Stimulated activated naive B cell treated with anti-CD40 and anti-IgM and Interleukin-4, amounts not matched to agents 10 μg/mL and 1 μg/mL and 100 μg/mL, for 72 hours (primary cell): ENCODE results near the gene PGS1.

Experiments used
- ATAC-seq, 2 donors: fragments of 150-1000 bp; cut with Tn5 transposase; replicated peaks; 2 replicates each; pipeline ENCODE4 v1.10.0; 2021; ENCODE audit warnings: moderate library complexity in 1 of 2
- DNase-seq: peaks from one replicate; pipeline ENCODE4 v3.0.0; 2021
- H3K27ac Mint-ChIP-seq: one replicate; pipeline ENCODE4 v1.8.0; 2022; ENCODE audit warnings: mild to moderate bottlenecking, mixed read lengths
- H3K27me3 Mint-ChIP-seq, 2 donors: one replicate each; pipeline ENCODE4 v1.8.0; 2022; ENCODE audit warnings: mixed read lengths in 2 of 2
- H3K36me3 Mint-ChIP-seq, 2 donors: one replicate each; pipeline ENCODE4 v1.8.0; 2022; ENCODE audit warnings: mixed read lengths in 2 of 2, mild to moderate bottlenecking in 1 of 2
- H3K4me1 Mint-ChIP-seq, 2 donors: one replicate each; pipeline ENCODE4 v1.8.0; 2022; ENCODE audit warnings: mixed read lengths in 2 of 2, mild to moderate bottlenecking in 1 of 2
- H3K4me3 Mint-ChIP-seq, 2 donors: one replicate each; pipeline ENCODE4 v1.8.0; 2022; ENCODE audit warnings: mild to moderate bottlenecking in 2 of 2, mixed read lengths in 2 of 2, moderate library complexity in 1 of 2
- H3K9me3 Mint-ChIP-seq, 2 donors: one replicate each; pipeline ENCODE4 v1.8.0; 2022; ENCODE audit warnings: mixed read lengths in 2 of 2, mild to moderate bottlenecking in 1 of 2

PGS1 gene

DNA sequence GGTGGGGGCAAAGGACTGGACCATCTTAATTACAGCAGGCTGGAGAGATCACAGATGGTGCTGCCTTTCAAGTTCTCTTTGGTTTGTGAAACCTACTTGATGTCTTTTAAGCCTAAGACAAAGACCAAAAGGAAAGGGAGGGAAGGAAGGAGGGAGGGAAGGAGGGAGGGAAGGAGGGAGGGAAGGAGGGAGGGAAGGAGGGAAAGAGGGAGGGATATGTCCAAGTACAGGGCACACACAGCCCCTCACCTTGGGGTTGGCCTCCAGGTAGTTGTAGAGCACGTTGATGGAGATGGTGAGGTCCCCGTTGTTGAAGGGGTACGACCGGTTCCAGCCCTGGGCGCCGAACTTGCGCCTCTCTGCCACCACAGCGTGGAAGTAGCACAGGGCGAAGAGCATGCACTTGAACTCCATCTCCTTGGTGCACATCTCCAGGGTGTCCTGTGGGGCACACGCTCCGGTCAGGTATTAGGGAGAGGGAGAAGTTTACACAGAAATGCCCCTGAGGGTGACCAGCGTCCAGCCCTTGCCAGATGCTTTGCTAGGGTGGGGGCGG, 55.4 kb downstream of the PGS1 start:
- peaks cover 3 to 4% of the 10 kb centered on the region in 2 donors for H3K9me3 Mint-ChIP-seq
- H3K4me1 Mint-ChIP-seq, result peaks cover 4 to 11% of the 10 kb centered on the region in 2 donors
- ATAC-seq (no peak), DNase-seq (no peak)
- no peak overlapping the region for H3K27ac Mint-ChIP-seq
- H3K27me3 Mint-ChIP-seq, result peaks cover 5 to 7% of the 10 kb centered on the region in 2 donors
- H3K4me3 Mint-ChIP-seq, result no peak overlapping the region
- H3K36me3 Mint-ChIP-seq, result peaks cover 16 to 26% of the 10 kb centered on the region in 2 donors

DNA sequence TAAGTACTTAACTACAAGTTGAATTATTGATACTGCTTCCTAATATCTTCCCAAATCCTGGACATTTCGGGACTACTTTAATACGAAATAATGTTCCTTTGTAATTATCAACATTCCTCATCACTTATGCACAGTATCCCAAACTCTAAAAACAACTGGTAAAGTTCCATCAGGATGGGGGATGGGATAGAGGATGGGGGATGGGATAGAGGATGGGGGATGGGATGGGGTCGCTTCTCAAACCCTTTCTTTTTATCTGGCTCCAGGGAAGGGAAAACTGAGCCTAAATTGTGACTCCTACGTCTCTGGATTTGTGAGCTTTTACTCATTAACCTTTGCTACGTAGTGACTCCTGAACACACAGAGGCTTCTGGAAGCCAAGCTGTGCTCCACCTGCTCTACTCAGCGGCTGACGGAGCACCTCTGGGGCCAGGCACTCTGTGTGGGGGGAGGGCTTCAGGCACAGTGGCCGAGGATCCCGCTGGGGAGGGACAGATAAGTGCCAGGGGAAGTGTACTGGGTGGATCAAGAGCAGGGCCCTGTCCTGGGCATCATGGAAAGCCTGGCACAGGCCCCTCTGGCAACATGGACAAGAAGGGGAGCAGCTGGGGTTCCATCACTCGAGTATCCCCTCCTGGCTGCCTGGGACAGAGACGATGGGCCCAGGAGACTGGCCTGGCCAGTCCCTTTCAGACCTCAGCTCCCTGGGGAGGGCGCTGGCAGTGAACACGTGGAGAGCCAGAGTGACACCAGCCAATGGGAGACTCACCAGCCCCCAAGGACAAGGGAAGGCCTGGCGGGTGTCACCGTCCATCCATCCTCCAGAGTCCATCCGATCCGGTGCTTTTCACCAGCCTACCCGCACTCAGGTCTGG, 56.2 kb downstream of the PGS1 start:
- H3K9me3 Mint-ChIP-seq, result peaks cover 3 to 4% of the 10 kb centered on the region in 2 donors
- H3K36me3 Mint-ChIP-seq, result peaks cover 12 to 21% of the 10 kb centered on the region in 2 donors
- H3K4me1 Mint-ChIP-seq, result peaks cover 3 to 11% of the 10 kb centered on the region in 2 donors
- H3K4me3 Mint-ChIP-seq, result no peak overlapping the region
- no peak for ATAC-seq
- H3K27me3 Mint-ChIP-seq, result peaks cover 5 to 7% of the 10 kb centered on the region in 2 donors
- DNase-seq, result no peak
- H3K27ac Mint-ChIP-seq, result peak overlapping the region; percentile 68

DNA sequence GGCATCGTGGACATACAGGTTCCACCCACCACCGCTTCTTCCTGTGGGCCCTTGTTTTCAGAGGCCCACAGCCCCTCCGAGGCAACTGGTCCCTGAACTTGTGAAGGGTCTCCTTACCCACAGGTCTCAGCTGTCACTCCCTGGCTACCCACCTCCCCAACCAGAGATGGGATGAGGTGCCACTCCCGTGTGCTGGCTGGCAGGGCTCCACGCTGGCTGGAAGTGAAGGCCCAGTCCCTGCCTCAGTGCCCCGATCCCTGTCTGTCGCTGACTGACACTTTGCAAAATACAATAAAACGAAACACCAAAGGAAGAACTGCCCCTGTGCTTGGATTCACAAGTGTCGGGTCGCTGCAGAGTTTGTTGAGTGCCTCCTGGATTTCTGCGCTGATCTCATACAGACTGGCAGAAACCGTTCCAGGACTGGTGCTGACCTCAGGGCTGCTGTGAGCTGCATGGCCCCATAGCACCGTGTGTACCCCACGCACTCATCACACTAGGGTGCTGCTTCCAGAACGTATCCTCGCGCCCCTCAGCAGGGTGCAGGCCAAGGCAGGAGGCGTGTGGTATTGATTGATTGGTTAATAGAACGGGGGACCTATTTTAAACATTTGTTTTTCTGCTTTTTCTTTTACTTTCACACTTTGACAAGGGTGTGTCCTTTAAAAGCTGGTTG, 57.0 kb downstream of the PGS1 start:
- peaks cover 5 to 7% of the 10 kb centered on the region in 2 donors for H3K27me3 Mint-ChIP-seq

DNA sequence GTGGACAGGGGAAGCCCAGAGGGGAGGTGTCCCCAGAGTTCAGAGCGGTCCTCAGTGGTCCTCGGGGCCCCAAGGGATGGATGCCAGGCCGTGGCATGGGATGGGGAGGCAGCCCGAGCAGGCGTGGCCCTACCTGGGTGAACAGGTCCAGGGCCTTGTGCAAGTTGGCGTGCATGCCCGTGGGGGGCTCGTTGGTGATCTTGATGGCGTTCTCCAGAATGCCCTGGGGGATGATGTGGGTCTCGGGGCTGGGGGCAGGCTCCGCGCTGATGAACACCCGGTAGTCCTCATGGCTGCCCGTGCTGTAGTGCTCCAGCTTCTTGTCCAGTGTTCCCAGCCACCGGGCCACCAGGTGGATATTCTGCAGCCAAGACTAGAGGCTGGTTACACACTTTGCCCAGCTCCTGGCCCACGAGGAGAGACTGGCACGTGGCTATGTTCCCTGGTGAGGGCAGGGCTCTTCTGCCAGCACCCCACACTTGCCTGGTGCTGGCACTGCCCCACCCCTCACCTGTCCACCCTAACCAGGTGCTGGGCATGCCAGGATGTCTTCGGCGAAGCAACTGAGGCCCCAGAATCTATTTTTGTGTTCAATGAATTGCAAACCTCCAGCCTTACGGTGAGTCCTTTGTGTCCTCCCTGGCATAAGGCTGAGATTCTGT, 59.2 kb downstream of the PGS1 start:
- Mint-ChIP-seq H3K4me3 (peak overlapping the region; percentile 41 to 72), H3K27ac (peak overlapping the region; percentile 84), H3K36me3 (peaks cover 7 to 9% of the 10 kb centered on the region in 2 donors), H3K4me1 (peaks cover 2 to 11% of the 10 kb centered on the region in 2 donors), H3K27me3 (peaks cover 5 to 7% of the 10 kb centered on the region in 2 donors), H3K9me3 (peaks cover 3 to 4% of the 10 kb centered on the region in 2 donors)
- DNase-seq (no peak), ATAC-seq (no peak)

More for the DNA sequence above, 57.0 kb downstream of the PGS1 start:
- H3K36me3 Mint-ChIP-seq, result peaks cover 8 to 14% of the 10 kb centered on the region in 2 donors
- DNase-seq (no peak), ATAC-seq (no peak)
- H3K4me3 Mint-ChIP-seq, result no peak overlapping the region
- peaks cover 3 to 4% of the 10 kb centered on the region in 2 donors for H3K9me3 Mint-ChIP-seq
- no peak overlapping the region for H3K27ac Mint-ChIP-seq
- H3K4me1 Mint-ChIP-seq, result peaks cover 2 to 11% of the 10 kb centered on the region in 2 donors

DNA sequence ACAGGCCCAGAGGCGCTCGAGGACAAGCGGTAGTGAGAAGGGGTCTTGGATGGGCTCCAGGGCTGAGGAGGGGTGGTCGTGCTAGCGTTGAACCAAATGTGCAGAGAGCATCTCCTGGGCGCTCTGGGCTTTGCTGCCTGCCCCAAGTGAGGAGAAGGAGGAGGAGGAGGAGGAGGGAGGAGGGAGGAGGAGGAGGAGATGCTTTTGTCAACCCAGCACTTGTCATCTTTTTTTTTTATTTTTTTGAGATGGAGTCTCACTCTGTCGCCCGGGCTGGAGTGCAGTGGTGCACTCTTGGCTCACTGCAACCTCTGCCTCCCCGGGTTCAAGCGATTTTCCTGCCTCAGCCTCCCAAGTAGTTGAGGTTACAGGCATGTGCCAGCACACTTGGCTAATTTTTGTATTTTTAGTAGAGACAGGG, 59.8 kb downstream of the PGS1 start:
- Mint-ChIP-seq H3K27ac (peak overlapping the region; percentile 84), H3K27me3 (peaks cover 5 to 7% of the 10 kb centered on the region in 2 donors), H3K4me1 (peaks cover 2 to 11% of the 10 kb centered on the region in 2 donors), H3K36me3 (peaks cover 7 to 9% of the 10 kb centered on the region in 2 donors), H3K9me3 (peaks cover 3 to 4% of the 10 kb centered on the region in 2 donors), H3K4me3 (peak overlapping the region in 1 of 2 donors; percentile 72)
- ATAC-seq, result peak; percentile 43 to 46
- DNase-seq, result no peak

DNA sequence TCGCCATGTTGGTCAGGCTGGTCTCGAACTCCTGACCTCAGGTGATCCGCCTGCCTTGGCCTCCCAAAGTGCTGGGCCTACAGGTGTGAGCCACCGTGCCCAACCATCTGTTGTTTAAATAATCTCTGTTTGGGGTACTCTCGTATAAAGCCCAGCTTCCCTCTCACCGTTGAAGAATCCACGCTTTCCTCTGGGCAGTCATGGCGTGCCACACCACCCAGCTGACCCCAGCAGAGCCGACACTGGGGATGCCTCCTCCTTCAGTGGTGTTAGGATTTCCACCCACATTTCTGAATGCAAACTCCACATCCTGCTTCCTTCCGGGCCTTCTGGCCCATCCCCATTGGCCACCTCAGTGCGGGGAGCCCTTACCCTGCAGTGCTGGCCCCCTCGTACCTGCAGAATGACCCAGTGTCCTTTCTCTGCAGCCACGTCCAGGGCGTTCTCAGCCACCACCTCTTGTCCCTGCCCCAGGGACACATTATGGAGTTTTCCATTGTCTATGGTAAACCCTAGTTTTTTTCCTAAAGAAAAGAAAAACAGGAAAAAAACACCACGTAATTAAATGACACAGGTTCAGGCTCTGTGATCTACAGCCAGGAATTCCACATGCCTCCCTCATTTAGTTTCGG, 60.4 kb downstream of the PGS1 start:
- peaks cover 7 to 9% of the 10 kb centered on the region in 2 donors for H3K36me3 Mint-ChIP-seq
- H3K4me3 Mint-ChIP-seq, result no peak overlapping the region
- ATAC-seq, result peak; percentile 10 to 29
- H3K9me3 Mint-ChIP-seq, result peaks cover 3 to 4% of the 10 kb centered on the region in 2 donors
- H3K27ac Mint-ChIP-seq, result no peak overlapping the region
- no peak for DNase-seq
- H3K4me1 Mint-ChIP-seq, result peaks cover 2 to 11% of the 10 kb centered on the region in 2 donors
- H3K27me3 Mint-ChIP-seq, result peaks cover 5 to 7% of the 10 kb centered on the region in 2 donors

DNA sequence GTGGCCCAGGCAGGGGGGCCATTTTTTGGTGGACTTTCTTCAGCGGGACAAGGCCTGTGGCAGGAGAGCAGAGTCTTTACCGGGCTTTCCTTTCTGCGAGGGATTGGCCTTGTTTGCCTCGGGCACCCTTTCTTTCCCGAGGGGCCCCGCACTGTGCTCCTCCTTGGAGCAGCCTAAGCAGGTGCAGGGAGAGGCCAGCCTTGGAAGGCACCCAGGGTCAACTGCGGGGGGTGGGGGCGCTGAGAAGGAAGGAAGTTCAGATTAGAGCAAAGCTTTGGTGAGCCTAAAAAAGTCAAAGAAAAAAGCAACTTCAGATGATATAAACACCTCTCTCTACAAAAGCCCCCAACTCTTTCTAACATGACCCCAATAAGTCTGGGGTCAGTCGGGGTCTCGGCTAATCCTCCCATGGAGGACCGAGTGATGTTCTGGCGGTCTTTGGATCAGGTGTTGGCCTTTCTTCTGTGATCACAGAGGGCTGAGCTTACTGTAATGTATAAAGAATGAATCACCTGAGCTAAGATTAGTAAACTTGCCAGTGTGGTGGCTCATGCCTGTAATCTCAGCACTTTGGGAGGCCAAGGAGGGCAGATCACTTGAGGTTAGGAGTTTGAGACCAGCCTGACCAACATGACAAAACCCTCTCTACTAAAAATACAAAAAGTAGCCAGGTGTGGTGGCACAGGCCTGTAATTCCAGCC, 63.0 kb downstream of the PGS1 start:
- Mint-ChIP-seq H3K9me3 (peaks cover 3 to 4% of the 10 kb centered on the region in 2 donors), H3K4me1 (peaks cover 2 to 5% of the 10 kb centered on the region in 2 donors), H3K27me3 (peaks cover 5 to 7% of the 10 kb centered on the region in 2 donors), H3K4me3 (no peak overlapping the region), H3K27ac (no peak overlapping the region), H3K36me3 (peaks cover 5 to 9% of the 10 kb centered on the region in 2 donors)
- ATAC-seq, result no peak
- DNase-seq, result no peak

DNA sequence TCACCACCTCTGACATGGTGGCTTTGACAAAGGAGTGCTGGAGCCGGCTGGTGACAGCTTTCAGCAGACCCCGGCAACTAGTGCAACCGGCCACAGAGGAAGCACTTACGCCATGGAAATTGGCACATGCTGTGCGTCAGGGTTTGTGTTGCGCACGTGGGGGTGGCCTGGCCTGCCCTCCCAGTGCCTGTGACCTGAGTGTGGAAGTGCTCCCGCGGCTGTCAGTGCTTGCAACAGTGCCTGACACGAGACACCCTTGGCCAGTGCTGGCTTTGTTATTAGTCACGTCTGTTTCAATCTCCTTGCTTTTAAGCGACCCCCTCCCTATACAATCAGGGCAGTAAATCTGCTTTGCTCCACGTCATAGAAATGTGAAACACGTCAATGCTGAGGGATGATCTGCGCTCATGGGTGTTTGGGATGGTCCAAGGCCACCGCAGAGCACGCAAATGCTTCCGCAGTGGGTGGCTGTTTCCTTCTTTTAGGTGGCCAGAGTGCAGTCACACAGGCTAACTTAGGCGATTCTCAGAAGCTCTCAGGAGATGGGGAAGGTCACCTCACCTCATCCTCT, 64.3 kb downstream of the PGS1 start:
- DNase-seq, result no peak
- no peak overlapping the region for H3K27ac Mint-ChIP-seq
- H3K27me3 Mint-ChIP-seq, result peaks cover 0 to 3% of the 10 kb centered on the region in 2 donors
- no peak for ATAC-seq
- H3K9me3 Mint-ChIP-seq, result peaks cover 3 to 4% of the 10 kb centered on the region in 2 donors
- H3K36me3 Mint-ChIP-seq, result peaks cover 5 to 9% of the 10 kb centered on the region in 2 donors
- H3K4me1 Mint-ChIP-seq, result peaks cover 0 to 2% of the 10 kb centered on the region in 2 donors
- H3K4me3 Mint-ChIP-seq, result no peak overlapping the region

DNA sequence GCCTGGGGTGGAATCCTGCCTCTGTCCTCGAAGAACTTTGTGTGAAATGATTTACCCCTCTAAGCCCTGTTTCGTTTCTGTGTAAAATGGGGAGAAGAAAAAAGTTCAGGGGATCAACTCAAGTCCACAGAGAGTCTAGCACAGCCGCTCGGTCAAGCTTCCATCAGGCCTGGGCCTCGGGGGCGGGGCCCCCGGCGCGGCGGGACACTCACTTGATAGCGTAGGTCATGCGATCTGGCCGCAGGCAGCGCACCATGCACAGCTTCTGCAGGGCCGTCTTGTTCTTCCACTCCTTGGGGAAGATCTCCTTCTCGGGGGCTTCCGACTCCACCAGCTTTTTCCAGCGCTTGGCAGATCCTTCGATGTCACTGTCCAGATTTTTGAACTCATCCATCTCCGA, 65.9 kb downstream of the PGS1 start:
- Mint-ChIP-seq H3K9me3 (no peaks in the 10 kb centered on the region), H3K4me1 (no peaks in the 10 kb centered on the region), H3K27ac (no peak overlapping the region), H3K27me3 (no peaks in the 10 kb centered on the region), H3K4me3 (no peak overlapping the region), H3K36me3 (no peaks in the 10 kb centered on the region)
- no peak for DNase-seq
- ATAC-seq, result no peak

DNA sequence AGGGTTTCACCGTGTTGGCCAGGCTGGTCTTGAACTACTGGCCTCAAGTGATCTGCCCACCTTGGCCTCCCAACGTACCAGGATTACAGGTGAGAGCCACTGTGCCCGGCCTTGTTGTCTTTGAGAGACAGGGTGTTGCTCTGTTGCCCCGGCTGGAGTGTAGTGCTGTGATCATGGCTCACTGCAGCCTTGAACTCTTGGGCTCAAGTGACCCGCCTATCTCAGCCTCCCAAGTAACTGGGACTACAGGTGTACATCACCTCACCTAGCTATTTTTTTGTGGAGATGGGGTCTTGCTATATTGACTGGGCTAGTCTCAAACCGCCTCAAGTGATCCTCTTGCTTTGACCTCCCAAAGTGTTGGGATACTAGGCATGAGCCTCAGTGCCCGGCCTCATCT, 68.4 kb downstream of the PGS1 start:
- no peak for ATAC-seq
- H3K4me3 Mint-ChIP-seq, result no peak overlapping the region
- no peaks in the 10 kb centered on the region for H3K36me3 Mint-ChIP-seq
- H3K27me3 Mint-ChIP-seq, result peaks cover 0 to 4% of the 10 kb centered on the region in 2 donors
- no peak overlapping the region for H3K27ac Mint-ChIP-seq
- no peak for DNase-seq
- peaks cover 9 to 11% of the 10 kb centered on the region in 2 donors for H3K4me1 Mint-ChIP-seq
- H3K9me3 Mint-ChIP-seq, result no peaks in the 10 kb centered on the region

DNA sequence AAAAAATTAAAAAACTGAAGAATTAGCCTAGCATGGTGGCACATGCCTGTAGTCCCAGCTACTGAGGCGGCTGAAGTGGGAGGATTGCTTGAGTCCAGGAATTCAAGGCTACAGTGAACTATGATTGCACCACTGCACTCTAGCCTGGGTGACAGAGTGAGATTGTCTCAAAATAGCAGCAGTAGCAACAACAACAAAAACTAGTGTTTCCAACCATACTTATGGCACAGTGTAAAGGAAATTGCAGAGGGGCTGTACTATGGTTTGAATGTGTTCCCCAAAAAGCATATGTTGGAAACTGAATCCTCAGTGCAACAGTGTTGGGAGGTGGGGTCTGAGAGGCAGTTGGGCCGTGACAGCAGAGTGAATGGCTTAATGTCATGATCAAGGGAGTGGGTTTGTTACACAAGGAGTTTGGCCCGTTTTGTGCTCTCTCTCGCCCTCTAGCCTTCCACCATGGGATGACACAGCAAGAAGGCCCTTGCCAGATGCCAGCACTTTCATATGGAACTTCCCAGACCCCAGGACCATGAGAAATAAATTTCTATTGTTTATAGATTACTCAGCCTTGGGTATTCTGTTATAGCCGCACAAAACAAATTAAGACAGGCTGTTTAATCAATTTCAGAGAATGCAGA, 70.0 kb downstream of the PGS1 start:
- H3K27ac Mint-ChIP-seq, result no peak overlapping the region
- H3K4me1 Mint-ChIP-seq, result peaks cover 11 to 12% of the 10 kb centered on the region in 2 donors

DNA sequence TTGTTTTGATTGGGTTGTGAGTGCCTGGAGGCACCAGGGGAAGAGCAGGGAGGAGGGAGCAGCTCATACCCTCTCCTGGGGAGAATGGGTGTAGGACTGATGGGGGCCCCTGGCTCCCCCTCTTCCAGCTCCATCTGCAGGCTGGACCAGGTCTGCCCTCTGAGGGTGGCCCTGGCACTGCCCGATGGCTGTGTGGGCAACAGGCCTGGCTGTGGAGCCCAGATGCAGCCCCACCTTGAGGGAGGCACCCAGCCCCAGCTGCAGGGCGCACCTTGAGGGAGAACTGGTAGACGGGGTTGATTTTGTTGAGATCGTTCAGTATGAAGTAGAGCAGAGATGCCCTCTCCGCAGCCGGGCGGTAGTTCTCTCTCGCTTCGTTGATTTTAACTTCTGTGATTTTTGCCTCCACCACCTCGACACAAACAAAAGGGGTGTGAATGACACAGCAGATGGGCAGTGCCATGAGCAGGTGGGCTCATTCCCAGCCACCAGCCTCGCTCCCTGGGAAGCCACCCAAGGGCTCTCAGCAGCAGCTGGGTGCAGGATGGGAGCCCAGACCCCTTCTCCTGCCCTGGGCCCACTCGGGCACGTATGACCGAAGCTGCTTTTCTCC, 71.6 kb downstream of the PGS1 start:
- Mint-ChIP-seq H3K4me1 (peaks cover 11 to 12% of the 10 kb centered on the region in 2 donors), H3K27ac (no peak overlapping the region), H3K9me3 (no peaks in the 10 kb centered on the region), H3K4me3 (no peak overlapping the region), H3K36me3 (no peaks in the 10 kb centered on the region), H3K27me3 (peaks cover 0 to 5% of the 10 kb centered on the region in 2 donors)
- DNase-seq, result no peak
- no peak for ATAC-seq

More for the DNA sequence above, 70.0 kb downstream of the PGS1 start:
- H3K4me3 Mint-ChIP-seq, result no peak overlapping the region
- no peaks in the 10 kb centered on the region for H3K9me3 Mint-ChIP-seq
- DNase-seq (no peak), ATAC-seq (no peak)
- peaks cover 0 to 5% of the 10 kb centered on the region in 2 donors for H3K27me3 Mint-ChIP-seq
- H3K36me3 Mint-ChIP-seq, result no peaks in the 10 kb centered on the region
